Kidney epithelial cell (primary cell): ENCODE results near the gene DNAJC11. TPM values are rescaled to one million over a fixed set of nuclear protein-coding genes. Genes with fewer than 3 reads are reported as not detected.

Experiments
- DNase-seq: peaks from one replicate; pipeline ENCODE4 v3.0.0-alpha.2; 2010; ENCODE audit warnings: low read depth
- H3K27me3 ChIP-seq: 2 replicates; pipeline ENCODE4 v1.6.0; 2011; ENCODE audit warnings: low read length; ENCODE audit not compliant: control insufficient read depth, insufficient read depth
- H3K36me3 ChIP-seq: 2 replicates; pipeline ENCODE4 v1.5.1; 2011; ENCODE audit warnings: low read length; ENCODE audit not compliant: control insufficient read depth, insufficient read depth
- H3K4me3 ChIP-seq: 2 replicates; pipeline ENCODE4 v1.5.1; 2011; ENCODE audit warnings: low read depth, mild to moderate bottlenecking, control low read depth, low read length
- CTCF ChIP-seq: IDR thresholded peaks from 2 replicates; pipeline ENCODE4 v1.5.1; 2011; ENCODE audit warnings: mild to moderate bottlenecking, moderate library complexity, low read length, control low read depth, inconsistent platforms; ENCODE audit not compliant: insufficient read depth, poor library complexity, severe bottlenecking
- total RNA-seq: library from RNA; depleted of rRNA; stranded (reverse); fragments of >200 nt; gene quantifications from 2 replicates; pipeline ENCODE4 v1.2.3, GENCODE V29; 2015

DNAJC11 gene
- total RNA-seq, 1 donor from 2014 or later, result 35.6 TPM

- no peak overlapping the region for H3K4me3 ChIP-seq
These were observed 24.6 kb upstream of the DNAJC11 start for GRCh38 chr1:6726253-6726652.

GRCh38 chr1:6724517-6725141, 23.0 kb upstream of the DNAJC11 start:
- TF ChIP-seq CTCF, result no peak

More at GRCh38 chr1:6726253-6726652, 24.6 kb upstream of the DNAJC11 start:
- Histone ChIP-seq H3K36me3 (no peaks in the 10 kb centered on the region), H3K27me3 (peaks cover 2% of the 10 kb centered on the region)
- DNase-seq, result no peak
- TF ChIP-seq CTCF, result no peak

DNA sequence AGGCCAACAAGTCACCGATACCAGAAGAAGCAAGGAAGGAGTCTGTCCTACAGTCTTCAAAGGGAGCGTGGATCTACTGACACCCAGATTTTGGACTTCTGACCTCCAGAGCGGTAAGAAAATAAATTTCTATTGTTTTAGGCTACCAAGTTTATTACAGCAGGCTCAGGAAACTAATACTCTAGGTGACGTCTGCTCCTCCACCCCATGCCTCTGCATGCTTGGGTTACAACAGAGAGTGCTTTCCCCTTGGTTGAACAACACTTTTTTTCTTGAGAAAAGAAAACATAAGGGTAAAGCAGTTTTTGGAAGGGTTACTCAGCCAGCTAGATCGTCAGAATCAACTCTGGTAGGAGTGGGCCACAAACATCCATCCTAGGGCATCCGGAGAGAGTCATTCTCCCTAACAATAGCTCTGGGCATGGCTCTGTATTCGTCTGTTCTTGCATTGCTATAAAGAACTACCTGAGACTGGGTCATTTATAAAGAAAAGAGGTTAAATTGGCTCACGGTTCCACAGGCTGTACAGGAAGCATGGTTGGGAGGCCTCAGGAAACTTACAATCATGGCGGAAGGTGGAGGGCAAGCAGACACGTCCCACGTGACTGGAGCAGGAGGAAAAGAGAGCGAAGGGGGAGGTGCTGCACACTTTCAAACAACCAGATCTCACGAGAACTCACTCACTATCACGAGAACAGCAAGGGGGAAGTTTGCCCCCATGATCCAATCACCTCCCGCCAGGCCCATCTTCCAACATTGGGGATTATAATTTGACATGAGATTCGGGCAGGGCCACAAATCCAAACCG, 22.2 kb upstream of the DNAJC11 start:
- H3K27me3 ChIP-seq, result no peaks in the 10 kb centered on the region
- no peaks in the 10 kb centered on the region for H3K36me3 ChIP-seq
- DNase-seq, result peak; percentile 42
- no peak for TF ChIP-seq CTCF
- no peak overlapping the region for H3K4me3 ChIP-seq

More at GRCh38 chr1:6724517-6725141, 23.0 kb upstream of the DNAJC11 start:
- DNase-seq, result peak; percentile 45
- H3K27me3 ChIP-seq, result no peaks in the 10 kb centered on the region
- no peak overlapping the region for H3K4me3 ChIP-seq
- no peaks in the 10 kb centered on the region for H3K36me3 ChIP-seq

DNA sequence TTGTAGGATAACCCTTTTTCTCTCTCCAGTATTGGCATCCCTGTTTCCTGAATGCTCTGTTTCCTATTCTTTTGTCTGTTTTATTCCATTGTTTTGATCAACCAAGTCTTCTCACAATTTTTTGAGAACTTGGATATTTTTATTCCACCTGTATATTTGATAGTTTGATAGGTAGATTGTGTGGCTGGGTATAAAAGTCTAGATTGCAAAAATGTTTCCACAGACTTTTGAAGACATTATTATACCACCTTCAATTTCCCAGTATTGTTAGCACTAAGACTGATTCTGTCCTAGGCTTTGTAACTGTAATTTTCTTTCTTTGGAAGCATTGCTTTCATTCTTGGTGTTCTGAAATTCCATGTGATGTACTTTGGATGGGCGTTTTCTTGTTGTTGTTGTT, 9.6 kb upstream of the DNAJC11 start:
- Histone ChIP-seq H3K27me3 (no peaks in the 10 kb centered on the region), H3K4me3 (no peak overlapping the region), H3K36me3 (no peaks in the 10 kb centered on the region)
- no peak for DNase-seq
- TF ChIP-seq CTCF, result no peak

DNA sequence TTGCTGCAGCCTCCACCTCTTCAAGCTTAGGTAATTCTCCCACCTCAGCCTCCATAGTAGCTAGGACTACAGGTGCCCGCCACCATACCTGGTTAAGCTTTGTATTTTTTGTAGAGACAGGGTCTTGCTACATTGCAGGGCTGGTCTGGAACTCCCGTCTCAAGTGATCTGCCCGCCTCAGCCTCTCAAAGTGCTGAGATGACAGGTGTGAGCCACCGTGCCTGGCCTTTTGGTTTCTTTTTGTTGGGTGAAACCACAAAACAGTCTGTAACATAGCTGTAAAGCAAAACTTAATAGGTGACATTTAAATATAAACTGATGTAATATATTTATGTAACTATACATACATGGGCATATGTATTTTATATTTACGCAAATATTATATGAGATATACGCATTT, 3.1 kb upstream of the DNAJC11 start:
- Histone ChIP-seq H3K27me3 (no peaks in the 10 kb centered on the region), H3K4me3 (no peak overlapping the region), H3K36me3 (no peaks in the 10 kb centered on the region)
- DNase-seq, result no peak
- TF ChIP-seq CTCF, result no peak
